Endothelial cell of umbilical vein (primary cell): Measurements from ENCODE around the gene CHM. TPM values are rescaled to one million over a fixed set of nuclear protein-coding genes. Genes with fewer than 3 reads are reported as not detected.

ENCODE experiments used
- BruUV-seq: library from RNA; stranded (reverse); fragments of 400-500 nt; replicated peaks from 2 replicates; lab custom pipeline; 2021; lab: Mats Ljungman, UMichigan
- CTCF ChIA-PET: fragments of 300-600, 350-600 bp; sonication (Branson Sonifier 250); formaldehyde crosslinking; loops from one replicate; lab custom pipeline; 2021; ENCODE audit warnings: antibody characterized with exemption, inconsistent platforms; lab: Charles Lee
- POLR2A ChIA-PET: fragments of 300-600, 350-600 bp; sonication (Branson Sonifier 250); formaldehyde crosslinking; loops from one replicate; lab custom pipeline; 2021; ENCODE audit warnings: antibody characterized with exemption, inconsistent platforms; lab: Charles Lee
- DNase-seq: peaks from one replicate; pipeline ENCODE4 v3.0.0-alpha.2; 2011; ENCODE audit warnings: low read depth, low spot score
- FAIRE-seq: peaks from 2 replicates; lab custom pipeline; 2011; peaks lifted over from hg19 to GRCh38; lab: Jason Lieb, UNC
- H2AFZ ChIP-seq: 2 replicates; pipeline ENCODE4 v1.6.0; 2012; ENCODE audit warnings: low read depth, low read length, control low read depth, inconsistent platforms
- H3K27ac ChIP-seq: 2 replicates; pipeline ENCODE4 v1.5.1; 2011; ENCODE audit warnings: low read depth, mild to moderate bottlenecking, control low read depth, low read length, moderate library complexity; ENCODE audit not compliant: insufficient read depth
- H3K27me3 ChIP-seq, 2 experiments: 2 replicates each; pipeline versions ENCODE4 v1.6.0 to v1.6.1; 2011; ENCODE audit warnings: low read length in 2 of 2, mixed read lengths in 1 of 2; ENCODE audit not compliant: control insufficient read depth in 2 of 2, insufficient read depth in 2 of 2
- H3K36me3 ChIP-seq, 2 experiments: 2 replicates in 1 of 2; 3 replicates in 1 of 2; pipeline ENCODE4 v1.5.1; 2011; ENCODE audit warnings: low read length in 2 of 2, mild to moderate bottlenecking in 1 of 2, moderate library complexity in 1 of 2; ENCODE audit not compliant: control insufficient read depth in 2 of 2, insufficient read depth in 2 of 2; ENCODE audit errors: extremely low read depth in 1 of 2
- H3K4me1 ChIP-seq: 3 replicates; pipeline ENCODE4 v1.5.1; 2011; ENCODE audit warnings: mild to moderate bottlenecking, low read length; ENCODE audit not compliant: control insufficient read depth, insufficient read depth; ENCODE audit errors: extremely low read depth
- H3K4me2 ChIP-seq: 2 replicates; pipeline ENCODE4 v1.6.1; 2011; ENCODE audit warnings: low read length, control low read depth, mixed read lengths; ENCODE audit not compliant: insufficient read depth
- H3K4me3 ChIP-seq, 3 experiments: fragments of 200-600 bp in 1 of 3; sonication (generic), shearing (Covaris generic) in 1 of 3; replicated peaks in 1 of 3; 2 replicates each; pipeline ENCODE4 v1.5.1; 2011 to 2016; ENCODE audit warnings: control low read depth in 3 of 3, low read length in 3 of 3, mild to moderate bottlenecking in 2 of 3, inconsistent platforms in 1 of 3, low read depth in 1 of 3, moderate library complexity in 1 of 3; ENCODE audit not compliant: insufficient read depth in 1 of 3
- H3K79me2 ChIP-seq: 2 replicates; pipeline ENCODE4 v1.6.0; 2012; ENCODE audit warnings: low read length, inconsistent platforms; ENCODE audit not compliant: control insufficient read depth, insufficient read depth
- H3K9ac ChIP-seq: replicated peaks from 2 replicates; pipeline ENCODE3; 2011; ENCODE audit warnings: low read length, control low read depth; ENCODE audit not compliant: insufficient read depth; ENCODE audit errors: extremely low read depth
- H3K9me1 ChIP-seq: replicated peaks from 3 replicates; pipeline ENCODE4 v1.6.0; 2011; ENCODE audit warnings: mild to moderate bottlenecking, low read length; ENCODE audit not compliant: control insufficient read depth, insufficient read depth; ENCODE audit errors: extremely low read depth
- H3K9me3 ChIP-seq: replicated peaks from 2 replicates; pipeline ENCODE4 v1.5.1; 2012; ENCODE audit warnings: low read length, inconsistent platforms; ENCODE audit not compliant: control insufficient read depth, insufficient read depth
- H4K20me1 ChIP-seq: replicated peaks from 2 replicates; pipeline ENCODE3; 2011; ENCODE audit warnings: mild to moderate bottlenecking, low read length; ENCODE audit not compliant: control insufficient read depth, insufficient read depth; ENCODE audit errors: extremely low read depth
- EZH2 ChIP-seq: IDR thresholded peaks from 2 replicates; pipeline ENCODE4 v1.6.1; 2012; ENCODE audit warnings: borderline replicate concordance, low read depth, mild to moderate bottlenecking, moderate library complexity, low read length, inconsistent platforms; ENCODE audit not compliant: severe bottlenecking
- FOS ChIP-seq: IDR thresholded peaks from 2 replicates; pipeline ENCODE4 v1.6.1; 2011; ENCODE audit warnings: mild to moderate bottlenecking, low read length, moderate library complexity, borderline replicate concordance; ENCODE audit not compliant: insufficient read depth
- GATA2 ChIP-seq: IDR thresholded peaks from 2 replicates; pipeline ENCODE4 v1.7.0; 2011; ENCODE audit warnings: low read depth, mild to moderate bottlenecking, moderate library complexity, mixed read lengths, low read length; ENCODE audit not compliant: insufficient read length, insufficient read depth
- JUN ChIP-seq: IDR thresholded peaks from 2 replicates; pipeline ENCODE4 v1.6.1; 2011; ENCODE audit warnings: borderline replicate concordance, low read depth; ENCODE audit not compliant: insufficient read length, insufficient read depth
- MAX ChIP-seq: IDR thresholded peaks from 2 replicates; pipeline ENCODE4 v1.6.1; 2011; ENCODE audit not compliant: insufficient read depth, insufficient read length
- MYC ChIP-seq: IDR thresholded peaks from one replicate; pipeline ENCODE4 v1.6.1; 2011; ENCODE audit warnings: mild to moderate bottlenecking, low read depth, low read length
- POLR2A ChIP-seq: IDR thresholded peaks from 2 replicates; pipeline ENCODE4 v1.6.1; 2012; ENCODE audit warnings: low read depth, mild to moderate bottlenecking, control low read depth, low read length
- POLR2AphosphoS5 ChIP-seq: IDR thresholded peaks from 2 replicates; pipeline ENCODE4 v1.6.1; 2012; ENCODE audit warnings: low read depth, mild to moderate bottlenecking, control low read depth, low read length, moderate library complexity; ENCODE audit not compliant: insufficient read depth
- dilution Hi-C: fragments of 300-500 bp; cut with MboI; formaldehyde crosslinking; loops from one replicate; pipeline ENCODE4 v1.15.0; 2019; ENCODE audit warnings: low sequenced_read_pairs; ENCODE audit not compliant: extremely low pct_ligation_motif_present
- intact Hi-C: fragments of 100-400 bp; cut with micrococcal nuclease; formaldehyde crosslinking; loops from one replicate; pipeline ENCODE4 v1.10.0; 2022
- polyA plus RNA-seq, 4 experiments: library from polyadenylated mRNA; depleted of rRNA in 3 of 4; stranded (reverse) in 3 of 4; unstranded in 1 of 4; fragments of >200 nt; gene quantifications; 2 replicates each; pipeline versions ENCODE4 v1.2.1 to v1.2.3, GENCODE V29; 2011 to 2012; ENCODE audit warnings: missing spikeins in 1 of 4
- total RNA-seq: library from RNA; stranded (reverse); gene quantifications from 2 replicates; pipeline ENCODE4 v1.2.3, GENCODE V29; 2021
- TF ChIP-seq, protein P1 (sequence below), 2 donors: IDR thresholded peaks; 1 replicate in 1 of 2; 2 replicates in 1 of 2; pipeline ENCODE4 v1.5.1; 2011; ENCODE audit warnings: low read length in 2 of 2, mild to moderate bottlenecking in 2 of 2, moderate library complexity in 2 of 2, control low read depth in 1 of 2, inconsistent platforms in 1 of 2, low read depth in 1 of 2; ENCODE audit not compliant: insufficient read depth in 1 of 2; ENCODE audit errors: extremely low read depth in 1 of 2

CHM gene
- total and polyA plus RNA-seq, 2 donors (not counting 3 experiments of a cell fraction or from before 2014, with no cell fraction given) = 10.5 to 18.4 TPM

GRCh38 chrX:85870585-85870984 is 176.8 kb downstream of the CHM start:
- FAIRE-seq (no peak), DNase-seq (no peak)
- no peaks in the 10 kb centered on the region for H3K4me1 ChIP-seq
- no peaks in the 10 kb centered on the region for H3K27me3 ChIP-seq
- H3K36me3 ChIP-seq = peaks cover 0 to 2% of the 10 kb centered on the region in 2 experiments
- no peaks in the 10 kb centered on the region for H3K9me1 ChIP-seq
- no peaks in the 10 kb centered on the region for H3K9me3 ChIP-seq
- H3K4me3 ChIP-seq = no peak overlapping the region
- POLR2A ChIA-PET = no interaction called here
- H3K4me2 ChIP-seq = no peak overlapping the region
- H3K79me2 ChIP-seq = no peaks in the 10 kb centered on the region
- no peaks in the 10 kb centered on the region for H4K20me1 ChIP-seq
- dilution Hi-C loops = no loop called here
- no peak overlapping the region for H3K9ac ChIP-seq
- intact Hi-C loops = no loop called here
- CTCF ChIA-PET = no interaction called here
- no peak overlapping the region for H3K27ac ChIP-seq
- no TSS peak for BruUV-seq
- TF ChIP-seq, protein P1, sequence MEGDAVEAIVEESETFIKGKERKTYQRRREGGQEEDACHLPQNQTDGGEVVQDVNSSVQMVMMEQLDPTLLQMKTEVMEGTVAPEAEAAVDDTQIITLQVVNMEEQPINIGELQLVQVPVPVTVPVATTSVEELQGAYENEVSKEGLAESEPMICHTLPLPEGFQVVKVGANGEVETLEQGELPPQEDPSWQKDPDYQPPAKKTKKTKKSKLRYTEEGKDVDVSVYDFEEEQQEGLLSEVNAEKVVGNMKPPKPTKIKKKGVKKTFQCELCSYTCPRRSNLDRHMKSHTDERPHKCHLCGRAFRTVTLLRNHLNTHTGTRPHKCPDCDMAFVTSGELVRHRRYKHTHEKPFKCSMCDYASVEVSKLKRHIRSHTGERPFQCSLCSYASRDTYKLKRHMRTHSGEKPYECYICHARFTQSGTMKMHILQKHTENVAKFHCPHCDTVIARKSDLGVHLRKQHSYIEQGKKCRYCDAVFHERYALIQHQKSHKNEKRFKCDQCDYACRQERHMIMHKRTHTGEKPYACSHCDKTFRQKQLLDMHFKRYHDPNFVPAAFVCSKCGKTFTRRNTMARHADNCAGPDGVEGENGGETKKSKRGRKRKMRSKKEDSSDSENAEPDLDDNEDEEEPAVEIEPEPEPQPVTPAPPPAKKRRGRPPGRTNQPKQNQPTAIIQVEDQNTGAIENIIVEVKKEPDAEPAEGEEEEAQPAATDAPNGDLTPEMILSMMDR (IDR thresholded peaks at IDR 0.05; ENCODE audit: extremely low read depth in 1 of 2, insufficient read depth in 1 of 2, low read depth in 1 of 2, low read length in 2 of 2) = no peak
- TF ChIP-seq GATA2 = no peak
- TF ChIP-seq FOS = no peak
- TF ChIP-seq EZH2 = no peak
- TF ChIP-seq MYC = no peak
- TF ChIP-seq POLR2A = no peak
- TF ChIP-seq POLR2AphosphoS5 = no peak
- TF ChIP-seq MAX = no peak
- TF ChIP-seq JUN = no peak
- no peak overlapping the region for H2AFZ ChIP-seq
